Uterus (tissue), 2 donors: Measurements from ENCODE around the gene PCDHA10.

ENCODE experiments used
- POLR2A ChIP-seq, 2 donors: fragments of 450-650 bp; IDR thresholded peaks; one replicate each; pipeline ENCODE4 v1.6.1; 2016; ENCODE audit warnings: antibody characterized with exemption in 2 of 2, mild to moderate bottlenecking in 1 of 2, moderate library complexity in 1 of 2
- TF ChIP-seq, protein P1 (sequence below), 4 experiments: fragments of 200-600 bp in 2 of 4; fragments of 450-650 bp in 2 of 4; sonication (generic) in 2 of 4; IDR thresholded peaks; one replicate each; pipeline ENCODE4 v1.5.1; 2016 to 2019; ENCODE audit warnings: antibody characterized with exemption in 4 of 4, mild to moderate bottlenecking in 2 of 4, moderate library complexity in 1 of 4

DNA sequence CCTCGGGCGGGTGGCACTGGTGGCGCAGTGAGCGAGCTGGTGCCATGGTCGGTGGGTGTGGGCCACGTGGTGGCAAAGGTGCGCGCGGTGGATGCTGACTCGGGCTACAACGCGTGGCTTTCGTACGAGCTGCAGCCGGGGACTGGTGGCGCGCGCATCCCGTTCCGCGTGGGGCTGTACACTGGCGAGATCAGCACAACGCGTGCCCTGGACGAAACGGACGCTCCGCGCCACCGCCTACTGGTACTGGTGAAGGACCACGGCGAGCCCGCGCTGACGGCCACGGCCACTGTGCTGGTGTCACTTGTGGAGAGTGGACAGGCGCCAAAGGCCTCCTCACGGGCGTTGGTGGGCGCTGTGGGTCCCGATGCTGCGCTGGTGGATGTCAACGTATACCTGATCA lies 46.8 kb upstream of the PCDHA10 start:
- TF ChIP-seq, protein P1, sequence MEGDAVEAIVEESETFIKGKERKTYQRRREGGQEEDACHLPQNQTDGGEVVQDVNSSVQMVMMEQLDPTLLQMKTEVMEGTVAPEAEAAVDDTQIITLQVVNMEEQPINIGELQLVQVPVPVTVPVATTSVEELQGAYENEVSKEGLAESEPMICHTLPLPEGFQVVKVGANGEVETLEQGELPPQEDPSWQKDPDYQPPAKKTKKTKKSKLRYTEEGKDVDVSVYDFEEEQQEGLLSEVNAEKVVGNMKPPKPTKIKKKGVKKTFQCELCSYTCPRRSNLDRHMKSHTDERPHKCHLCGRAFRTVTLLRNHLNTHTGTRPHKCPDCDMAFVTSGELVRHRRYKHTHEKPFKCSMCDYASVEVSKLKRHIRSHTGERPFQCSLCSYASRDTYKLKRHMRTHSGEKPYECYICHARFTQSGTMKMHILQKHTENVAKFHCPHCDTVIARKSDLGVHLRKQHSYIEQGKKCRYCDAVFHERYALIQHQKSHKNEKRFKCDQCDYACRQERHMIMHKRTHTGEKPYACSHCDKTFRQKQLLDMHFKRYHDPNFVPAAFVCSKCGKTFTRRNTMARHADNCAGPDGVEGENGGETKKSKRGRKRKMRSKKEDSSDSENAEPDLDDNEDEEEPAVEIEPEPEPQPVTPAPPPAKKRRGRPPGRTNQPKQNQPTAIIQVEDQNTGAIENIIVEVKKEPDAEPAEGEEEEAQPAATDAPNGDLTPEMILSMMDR (IDR thresholded peaks at IDR 0.05), result no peak
- TF ChIP-seq POLR2A (IDR thresholded peaks at IDR 0.05), result no peak
